Measurements from ENCODE around the gene PRKCE. TPM values are rescaled to one million over a fixed set of nuclear protein-coding genes. Genes with fewer than 3 reads are reported as not detected.
"Not testable (repeated sequence)": the region's sequence is repeated elsewhere in the genome, so short reads cannot be mapped to it uniquely, and the experiment has no call there.

Gene PRKCE
- total and polyA plus RNA-seq, 7 donors = 3.0 to 22.8 (median 16.1) TPM

DNA sequence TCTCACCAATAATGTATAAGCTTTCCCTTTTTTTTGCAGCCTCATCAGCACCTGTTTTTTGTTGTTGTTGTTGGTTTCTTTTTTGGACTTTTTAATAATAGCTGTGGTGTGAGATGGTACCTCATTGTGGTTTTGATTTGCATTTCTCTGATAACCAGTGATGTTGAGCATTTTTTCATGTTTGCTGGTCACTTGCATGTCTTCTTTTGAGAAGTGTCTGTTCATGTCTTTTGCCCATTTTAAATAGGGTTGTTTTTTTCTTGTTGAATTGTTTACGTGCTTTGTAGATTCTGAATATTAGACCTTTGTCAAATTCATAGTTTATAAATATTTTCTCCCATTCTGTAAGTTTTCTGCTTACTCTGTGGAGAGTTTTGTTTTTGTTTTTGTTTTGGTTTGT lies 557.3 kb downstream of the PRKCE start:
- peaks cover 9% of the 10 kb centered on the region for H3K9me3 ChIP-seq
- TF ChIP-seq, protein P1, sequence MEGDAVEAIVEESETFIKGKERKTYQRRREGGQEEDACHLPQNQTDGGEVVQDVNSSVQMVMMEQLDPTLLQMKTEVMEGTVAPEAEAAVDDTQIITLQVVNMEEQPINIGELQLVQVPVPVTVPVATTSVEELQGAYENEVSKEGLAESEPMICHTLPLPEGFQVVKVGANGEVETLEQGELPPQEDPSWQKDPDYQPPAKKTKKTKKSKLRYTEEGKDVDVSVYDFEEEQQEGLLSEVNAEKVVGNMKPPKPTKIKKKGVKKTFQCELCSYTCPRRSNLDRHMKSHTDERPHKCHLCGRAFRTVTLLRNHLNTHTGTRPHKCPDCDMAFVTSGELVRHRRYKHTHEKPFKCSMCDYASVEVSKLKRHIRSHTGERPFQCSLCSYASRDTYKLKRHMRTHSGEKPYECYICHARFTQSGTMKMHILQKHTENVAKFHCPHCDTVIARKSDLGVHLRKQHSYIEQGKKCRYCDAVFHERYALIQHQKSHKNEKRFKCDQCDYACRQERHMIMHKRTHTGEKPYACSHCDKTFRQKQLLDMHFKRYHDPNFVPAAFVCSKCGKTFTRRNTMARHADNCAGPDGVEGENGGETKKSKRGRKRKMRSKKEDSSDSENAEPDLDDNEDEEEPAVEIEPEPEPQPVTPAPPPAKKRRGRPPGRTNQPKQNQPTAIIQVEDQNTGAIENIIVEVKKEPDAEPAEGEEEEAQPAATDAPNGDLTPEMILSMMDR (IDR thresholded peaks at IDR 0.05) = no peak
- intact Hi-C loops (cut with DNase I) = no loop called here
- H3K4me3 ChIP-seq = no peak overlapping the region
- H3K36me3 ChIP-seq (ENCODE audit: insufficient read depth in 1 of 2, low read depth in 1 of 2) = no peaks in the 10 kb centered on the region
- no peaks in the 10 kb centered on the region for H3K4me1 ChIP-seq
- WGBS, 3 donors = 93 to 100% (median 97%) methylated on average over 1 of the region's 1 CpG
- DNase-seq (no peak), ATAC-seq (no peak)
- H3K27me3 ChIP-seq (ENCODE audit: insufficient read depth in 3 of 3, low read length in 2 of 3) = no peaks in the 10 kb centered on the region
- H3K27ac ChIP-seq = no peak overlapping the region

DNA sequence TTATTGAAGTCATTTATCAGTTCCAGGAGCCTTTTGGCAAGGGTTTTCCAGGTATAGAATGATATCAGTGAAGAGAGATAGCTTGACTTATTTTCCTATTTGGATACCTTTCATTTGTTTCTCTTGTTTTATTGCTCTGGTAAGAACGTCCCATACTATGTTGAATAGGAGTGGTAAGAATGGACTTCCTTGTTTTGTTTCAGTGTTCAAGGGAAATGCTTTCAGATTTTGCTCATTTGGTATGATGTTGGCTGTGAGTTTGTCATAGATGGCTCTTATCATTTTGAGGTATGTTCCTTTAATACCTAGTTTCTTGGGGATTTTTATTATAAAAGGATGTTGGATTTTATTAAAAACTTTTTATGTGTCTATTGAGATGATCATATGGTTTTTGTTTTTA lies 558.6 kb downstream of the PRKCE start:
- H3K4me3 ChIP-seq = no peak overlapping the region
- ATAC-seq (no peak), DNase-seq (no peak)
- peaks cover 9% of the 10 kb centered on the region for H3K9me3 ChIP-seq
- no peaks in the 10 kb centered on the region for H3K4me1 ChIP-seq
- no peak overlapping the region for H3K27ac ChIP-seq
- no peaks in the 10 kb centered on the region for H3K36me3 ChIP-seq (ENCODE audit: insufficient read depth in 1 of 2, low read depth in 1 of 2)
- TF ChIP-seq, protein P1 (IDR thresholded peaks at IDR 0.05) = no peak
- 65 to 79% (median 72%) methylated on average over 1 of the region's 1 CpG for WGBS, 3 donors
- H3K27me3 ChIP-seq (ENCODE audit: insufficient read depth in 3 of 3, low read length in 2 of 3) = no peaks in the 10 kb centered on the region
- intact Hi-C loops (cut with DNase I) = no loop called here

GRCh38 chr2:46211461-46211860 lies 560.0 kb downstream of the PRKCE start:
- TF ChIP-seq, protein P1 (IDR thresholded peaks at IDR 0.05) = no peak
- WGBS, 3 donors = 62 to 73% (median 64%) methylated on average over 1 of the region's 1 CpG
- intact Hi-C loops (cut with DNase I) = no loop called here

DNA sequence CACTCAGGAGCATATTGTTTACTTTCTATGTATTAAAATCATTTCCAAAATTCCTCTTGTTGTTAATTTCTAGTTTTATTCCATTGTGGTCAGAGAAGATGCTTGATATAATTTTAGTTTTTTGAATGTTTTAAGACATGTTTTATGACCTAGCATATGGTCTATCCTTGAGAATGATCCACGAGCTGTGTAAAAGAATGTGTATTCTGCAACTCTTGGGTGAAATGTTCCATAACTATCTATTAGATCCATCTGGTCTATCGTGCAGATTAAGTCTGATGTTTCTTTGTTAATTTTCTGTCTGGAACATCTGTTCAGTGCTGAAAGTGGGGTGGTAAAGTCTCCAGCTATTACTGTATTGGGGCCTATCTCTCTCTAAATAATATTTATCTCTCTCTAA lies 562.4 kb downstream of the PRKCE start:
- 43 to 49% (median 48%) methylated on average over 2 of the region's 2 CpGs for WGBS, 3 donors
- intact Hi-C loops (cut with DNase I) = no loop called here
- TF ChIP-seq, protein P1 (IDR thresholded peaks at IDR 0.05) = no peak
- Histone ChIP-seq H3K27ac (no peak overlapping the region), H3K36me3 (ENCODE audit: insufficient read depth in 1 of 2, low read depth in 1 of 2) (no peaks in the 10 kb centered on the region), H3K4me1 (no peaks in the 10 kb centered on the region), H3K4me3 (no peak overlapping the region), H3K27me3 (ENCODE audit: insufficient read depth in 3 of 3, low read length in 2 of 3) (no peaks in the 10 kb centered on the region), H3K9me3 (peaks cover 5% of the 10 kb centered on the region)
- ATAC-seq = no peak
- DNase-seq = no peak

More at GRCh38 chr2:46211461-46211860, 560.0 kb downstream of the PRKCE start:
- Histone ChIP-seq H3K9me3 (peaks cover 9% of the 10 kb centered on the region), H3K27ac (no peak overlapping the region), H3K36me3 (ENCODE audit: insufficient read depth in 1 of 2, low read depth in 1 of 2) (no peaks in the 10 kb centered on the region), H3K4me3 (no peak overlapping the region), H3K4me1 (no peaks in the 10 kb centered on the region), H3K27me3 (ENCODE audit: insufficient read depth in 3 of 3, low read length in 2 of 3) (no peaks in the 10 kb centered on the region)
- ATAC-seq = no peak
- DNase-seq = no peak

GRCh38 chr2:46216213-46216612 lies 564.7 kb downstream of the PRKCE start:
- intact Hi-C loops (cut with DNase I) = no loop called here
- ATAC-seq (no peak), DNase-seq (no peak)
- TF ChIP-seq, protein P1 (IDR thresholded peaks at IDR 0.05) = no peak
- Histone ChIP-seq H3K4me1 (no peaks in the 10 kb centered on the region), H3K27me3 (ENCODE audit: insufficient read depth in 3 of 3, low read length in 2 of 3) (no peaks in the 10 kb centered on the region), H3K27ac (no peak overlapping the region), H3K9me3 (no peaks in the 10 kb centered on the region), H3K4me3 (no peak overlapping the region), H3K36me3 (ENCODE audit: insufficient read depth in 1 of 2, low read depth in 1 of 2) (no peaks in the 10 kb centered on the region)
- 0 to 4% methylated on average over 1 of the region's 1 CpG; no CpG with 5 or more reads in 1 of the 3 donors for whole genome bisulfite sequencing, 3 donors

DNA sequence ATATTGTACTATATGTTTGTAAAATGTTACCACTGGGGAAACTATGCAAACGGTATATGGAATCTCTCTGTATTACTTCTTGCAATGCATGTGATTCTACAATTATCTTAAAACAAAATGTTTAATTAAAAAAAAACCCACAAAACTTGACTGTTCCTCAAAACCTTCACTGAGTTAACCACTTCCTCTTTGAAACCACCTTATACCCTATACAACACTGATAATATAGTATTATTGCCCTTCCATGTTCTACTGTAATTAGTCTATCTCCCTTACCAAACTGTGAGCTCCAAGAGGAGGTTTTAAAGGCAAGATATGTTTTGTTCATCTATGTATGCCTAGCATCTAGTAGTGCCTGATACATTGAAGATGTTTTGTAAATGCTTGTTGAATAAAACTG lies 572.0 kb downstream of the PRKCE start:
- WGBS, 3 donors = 85 to 93% (median 85%) methylated on average over 1 of the region's 1 CpG
- intact Hi-C loops (cut with DNase I); DNase-seq; H3K9me3 ChIP-seq; H3K27me3 ChIP-seq (ENCODE audit: insufficient read depth in 3 of 3, low read length in 2 of 3); H3K27ac ChIP-seq; H3K4me3 ChIP-seq; H3K4me1 ChIP-seq; ATAC-seq; H3K36me3 ChIP-seq (ENCODE audit: insufficient read depth in 1 of 2, low read depth in 1 of 2): not testable (repeated sequence)

Data from psoas muscle (tissue), 8 donors.